K562 (cell line): ENCODE results near the gene SDC3. TPM values are rescaled to one million over a fixed set of nuclear protein-coding genes. Genes with fewer than 3 reads are reported as not detected.
A peak's percentile ranks its signal among the peaks of the same experiment; 100 is the strongest.

ENCODE experiments used
- ADNP ChIP-seq: fragments of 200-800 bp; sonication (Bioruptor generic); IDR thresholded peaks from 2 replicates; pipeline ENCODE4 v1.6.1; 2016; ENCODE audit warnings: missing genetic modification characterization, missing compliant biosample characterization
- BRCA1 ChIP-seq, 2 experiments: fragments of 450-650 bp in 1 of 2; sonication (generic) in 1 of 2; formaldehyde crosslinking in 1 of 2; IDR thresholded peaks; 2 replicates each; pipeline versions ENCODE4 v1.5.0 to v1.6.1; 2017 to 2020; ENCODE audit warnings: mild to moderate bottlenecking in 1 of 2, missing genetic modification reagents in 1 of 2
- CHD1 ChIP-seq: fragments of 200-600 bp; sonication (generic); IDR thresholded peaks from one replicate; pipeline ENCODE4 v1.6.1; 2012; ENCODE audit warnings: mild to moderate bottlenecking, moderate library complexity, low read length, inconsistent platforms
- FOXO4 ChIP-seq: fragments of 450-650 bp; formaldehyde crosslinking; IDR thresholded peaks from 2 replicates; pipeline ENCODE4 v1.4.0; 2020; ENCODE audit warnings: mild to moderate bottlenecking, moderate library complexity
- GTF2A2 ChIP-seq: IDR thresholded peaks from 2 replicates; pipeline ENCODE4 v1.6.1; 2016; ENCODE audit warnings: mild to moderate bottlenecking, missing genetic modification characterization, missing compliant biosample characterization
- HMG20B ChIP-seq: fragments of 250-450 bp; sonication (Bioruptor Pico); IDR thresholded peaks from 2 replicates; pipeline ENCODE4 v1.5.0; 2021; ENCODE audit warnings: mild to moderate bottlenecking
- HNRNPL ChIP-seq: fragments of 200-400 bp; formaldehyde crosslinking; IDR thresholded peaks from 2 replicates; pipeline ENCODE4 v1.6.1; 2017; ENCODE audit warnings: low read depth, mild to moderate bottlenecking, low read length
- KLF16 ChIP-seq: IDR thresholded peaks from 2 replicates; pipeline ENCODE4 v1.6.1; 2016; ENCODE audit warnings: antibody characterized with exemption
- LEF1 ChIP-seq: fragments of 450-650 bp; IDR thresholded peaks from 2 replicates; pipeline ENCODE4 v1.6.1; 2016; ENCODE audit warnings: mild to moderate bottlenecking
- POLR2G ChIP-seq: fragments of 200-400 bp; formaldehyde crosslinking; IDR thresholded peaks from 2 replicates; pipeline ENCODE4 v1.6.1; 2017; ENCODE audit warnings: low read depth, mild to moderate bottlenecking, antibody characterized with exemption, low read length, moderate library complexity
- PPARD ChIP-seq: fragments of 250-450 bp; sonication (Bioruptor Pico); IDR thresholded peaks from 2 replicates; pipeline ENCODE4 v1.8.0; 2022; ENCODE audit warnings: inconsistent platforms, mild to moderate bottlenecking, moderate library complexity
- RBFOX2 ChIP-seq: fragments of 200-400 bp; formaldehyde crosslinking; IDR thresholded peaks from 2 replicates; pipeline ENCODE4 v1.6.1; 2017; ENCODE audit warnings: low read depth, mild to moderate bottlenecking, low read length, moderate library complexity
- RNF2 ChIP-seq: sonication (generic); IDR thresholded peaks from 2 replicates; pipeline ENCODE4 v1.6.1; 2016
- U2AF1 ChIP-seq: fragments of 200-400 bp; formaldehyde crosslinking; optimal IDR thresholded peaks from 2 replicates; pipeline ENCODE3; 2017; ENCODE audit warnings: mild to moderate bottlenecking, low read depth, low read length, moderate library complexity
- ZNF165 ChIP-seq: fragments of 250-450 bp; sonication (Bioruptor Pico); IDR thresholded peaks from 2 replicates; pipeline ENCODE4 v1.4.0; 2020; ENCODE audit warnings: borderline replicate concordance
- ZNF3 ChIP-seq: fragments of 250-450 bp; sonication (Bioruptor Pico); IDR thresholded peaks from 2 replicates; pipeline ENCODE4 v1.5.0; 2021; ENCODE audit warnings: mild to moderate bottlenecking, moderate library complexity
- ZNF347 ChIP-seq: fragments of 450-650 bp; formaldehyde crosslinking; IDR thresholded peaks from 2 replicates; pipeline ENCODE4 v1.4.0; 2020; ENCODE audit warnings: low read depth, mild to moderate bottlenecking, moderate library complexity
- ZNF740 ChIP-seq, 3 experiments: fragments of 200-800 bp in 1 of 3; sonication (Bioruptor generic) in 1 of 3; sonication (generic) in 1 of 3; formaldehyde crosslinking in 1 of 3; IDR thresholded peaks; 2 replicates each; pipeline versions ENCODE4 v1.6.1 to v1.8.0; 2016 to 2022; ENCODE audit warnings: mild to moderate bottlenecking in 2 of 3, missing compliant biosample characterization in 2 of 3, missing genetic modification characterization in 2 of 3, missing genetic modification reagents in 1 of 3
- polyA plus RNA-seq, 8 experiments: library from polyadenylated mRNA; depleted of rRNA in 4 of 8; stranded (reverse) in 5 of 8; unstranded in 3 of 8; fragments of >200 nt; fragmentation: Nextera tagmentation in 2 of 8; fragmentation: Illumina TruSeq in 1 of 8; extraction: Ambion mirVana in 2 of 8; extraction: Trizol in 1 of 8; gene quantifications; 2 replicates each; pipeline versions ENCODE4 v1.2.1 to v1.2.3, GENCODE V29; 2011 to 2014; ENCODE audit warnings: inconsistent platforms in 1 of 8, missing spikeins in 1 of 8
- total RNA-seq, 7 experiments: library from RNA; depleted of rRNA in 6 of 7; stranded (reverse); fragments of >200 nt in 6 of 7; fragmentation: Illumina TruSeq in 2 of 7; extraction: Trizol in 2 of 7; gene quantifications; 2 replicates each; pipeline versions ENCODE4 v1.2.1 to v1.2.3, GENCODE V29; 2011 to 2021; ENCODE audit warnings: low replicate concordance in 1 of 7
- TF ChIP-seq, protein P1 (sequence below): fragments of 250-450 bp; sonication (Bioruptor Pico); IDR thresholded peaks from 2 replicates; pipeline ENCODE4 v1.5.0; 2022; ENCODE audit warnings: mild to moderate bottlenecking
- TF ChIP-seq, protein P2 (sequence below): fragments of 450-650 bp; IDR thresholded peaks from 2 replicates; pipeline ENCODE4 v1.6.1; 2018; ENCODE audit not compliant: partially characterized antibody

The SDC3 gene
- total and polyA plus RNA-seq, 9 of the 15 experiments (the other 6 are each of a cell fraction or from before 2014, with no cell fraction given): 0.38 to 44.1 (median 12.1) TPM

DNA sequence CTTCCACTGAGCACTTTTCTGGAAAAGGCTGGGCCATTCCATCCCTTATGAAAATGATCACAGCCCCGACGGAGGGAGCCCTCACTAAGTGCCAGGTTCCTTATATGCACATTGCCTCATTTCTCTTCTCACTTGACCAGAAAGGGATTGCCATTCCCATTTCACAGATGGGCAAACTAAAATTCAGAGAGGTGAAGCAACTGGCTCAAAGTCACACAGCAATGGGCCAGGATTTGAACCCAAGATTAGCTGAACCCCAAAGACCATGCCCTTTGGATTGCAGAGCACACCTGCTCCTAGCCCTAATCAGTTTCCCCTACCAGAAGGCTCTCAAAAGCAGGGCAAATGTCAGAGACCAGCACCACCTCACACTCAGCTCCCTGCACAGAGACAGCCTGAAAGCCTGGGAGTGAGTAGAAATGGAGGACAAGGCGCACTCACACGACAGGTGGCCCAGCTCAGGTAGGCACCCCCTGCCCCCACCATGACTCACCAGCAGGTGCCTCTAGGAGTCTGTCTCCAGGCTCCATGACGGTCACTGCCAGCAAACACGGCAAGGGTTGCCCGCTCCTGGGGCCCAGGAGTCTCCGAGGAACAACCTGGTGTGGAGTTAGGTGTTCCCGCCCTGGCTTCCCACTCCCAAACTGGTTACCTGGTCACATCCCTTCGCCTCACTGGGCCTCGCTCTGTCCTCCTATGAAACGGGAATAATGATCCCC, 21.7 kb downstream of the SDC3 start (continued):
- TF ChIP-seq U2AF1 (no peak), HNRNPL (no peak), LEF1 (no peak), PPARD (CRISPR knock-in tag) (no peak), ZNF347 (CRISPR knock-in tag) (no peak), FOXO4 (CRISPR knock-in tag) (no peak), POLR2G (peak; percentile 59), ZNF740 (CRISPR knock-in tag; IDR thresholded peaks at IDR 0.05) (peak; percentile 63), ZNF740 (tag; IDR thresholded peaks at IDR 0.05) (peak in 1 of 2 experiments; percentile 21; a peak in 1 of 4 replicates), RNF2 (no peak), KLF16 (no peak), ADNP (tag) (peak; percentile 99), CHD1 (no peak), HMG20B (CRISPR knock-in tag) (no peak), ZNF165 (CRISPR knock-in tag) (no peak), BRCA1 (IDR thresholded peaks at IDR 0.05) (no peak), BRCA1 (CRISPR knock-in tag; IDR thresholded peaks at IDR 0.05) (no peak), ZNF3 (CRISPR knock-in tag) (no peak), RBFOX2 (peak; percentile 66), GTF2A2 (tag) (no peak)
- TF ChIP-seq, protein P1, sequence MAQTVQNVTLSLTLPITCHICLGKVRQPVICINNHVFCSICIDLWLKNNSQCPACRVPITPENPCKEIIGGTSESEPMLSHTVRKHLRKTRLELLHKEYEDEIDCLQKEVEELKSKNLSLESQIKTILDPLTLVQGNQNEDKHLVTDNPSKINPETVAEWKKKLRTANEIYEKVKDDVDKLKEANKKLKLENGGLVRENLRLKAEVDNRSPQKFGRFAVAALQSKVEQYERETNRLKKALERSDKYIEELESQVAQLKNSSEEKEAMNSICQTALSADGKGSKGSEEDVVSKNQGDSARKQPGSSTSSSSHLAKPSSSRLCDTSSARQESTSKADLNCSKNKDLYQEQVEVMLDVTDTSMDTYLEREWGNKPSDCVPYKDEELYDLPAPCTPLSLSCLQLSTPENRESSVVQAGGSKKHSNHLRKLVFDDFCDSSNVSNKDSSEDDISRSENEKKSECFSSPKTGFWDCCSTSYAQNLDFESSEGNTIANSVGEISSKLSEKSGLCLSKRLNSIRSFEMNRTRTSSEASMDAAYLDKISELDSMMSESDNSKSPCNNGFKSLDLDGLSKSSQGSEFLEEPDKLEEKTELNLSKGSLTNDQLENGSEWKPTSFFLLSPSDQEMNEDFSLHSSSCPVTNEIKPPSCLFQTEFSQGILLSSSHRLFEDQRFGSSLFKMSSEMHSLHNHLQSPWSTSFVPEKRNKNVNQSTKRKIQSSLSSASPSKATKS: no peak
- TF ChIP-seq, protein P2, sequence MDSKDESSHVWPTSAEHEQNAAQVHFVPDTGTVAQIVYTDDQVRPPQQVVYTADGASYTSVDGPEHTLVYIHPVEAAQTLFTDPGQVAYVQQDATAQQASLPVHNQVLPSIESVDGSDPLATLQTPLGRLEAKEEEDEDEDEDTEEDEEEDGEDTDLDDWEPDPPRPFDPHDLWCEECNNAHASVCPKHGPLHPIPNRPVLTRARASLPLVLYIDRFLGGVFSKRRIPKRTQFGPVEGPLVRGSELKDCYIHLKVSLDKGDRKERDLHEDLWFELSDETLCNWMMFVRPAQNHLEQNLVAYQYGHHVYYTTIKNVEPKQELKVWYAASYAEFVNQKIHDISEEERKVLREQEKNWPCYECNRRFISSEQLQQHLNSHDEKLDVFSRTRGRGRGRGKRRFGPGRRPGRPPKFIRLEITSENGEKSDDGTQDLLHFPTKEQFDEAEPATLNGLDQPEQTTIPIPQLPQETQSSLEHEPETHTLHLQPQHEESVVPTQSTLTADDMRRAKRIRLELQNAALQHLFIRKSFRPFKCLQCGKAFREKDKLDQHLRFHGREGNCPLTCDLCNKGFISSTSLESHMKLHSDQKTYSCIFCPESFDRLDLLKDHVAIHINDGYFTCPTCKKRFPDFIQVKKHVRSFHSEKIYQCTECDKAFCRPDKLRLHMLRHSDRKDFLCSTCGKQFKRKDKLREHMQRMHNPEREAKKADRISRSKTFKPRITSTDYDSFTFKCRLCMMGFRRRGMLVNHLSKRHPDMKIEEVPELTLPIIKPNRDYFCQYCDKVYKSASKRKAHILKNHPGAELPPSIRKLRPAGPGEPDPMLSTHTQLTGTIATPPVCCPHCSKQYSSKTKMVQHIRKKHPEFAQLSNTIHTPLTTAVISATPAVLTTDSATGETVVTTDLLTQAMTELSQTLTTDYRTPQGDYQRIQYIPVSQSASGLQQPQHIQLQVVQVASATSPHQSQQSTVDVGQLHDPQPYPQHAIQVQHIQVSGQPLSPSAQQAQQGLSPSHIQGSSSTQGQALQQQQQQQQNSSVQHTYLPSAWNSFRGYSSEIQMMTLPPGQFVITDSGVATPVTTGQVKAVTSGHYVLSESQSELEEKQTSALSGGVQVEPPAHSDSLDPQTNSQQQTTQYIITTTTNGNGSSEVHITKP: no peak
